GM19099 (cell line): ENCODE data around the gene ATP5F1B.

Source experiments
- POLR2A ChIP-seq: IDR thresholded peaks from 3 replicates; pipeline ENCODE4 v1.6.1; 2011; ENCODE audit warnings: low read depth; ENCODE audit not compliant: insufficient read length; ENCODE audit errors: extremely low read depth

Gene ATP5F1B

GRCh38 chr12:56645717-56646446 lies at the start of gene ATP5F1B:
TSS of gene ATP5F1B (minus strand) at chr12:56645984. CDS start at chr12:56645963, 21 bp downstream.
- peak; percentile 99 for TF ChIP-seq POLR2A

GRCh38 chr12:56694161-56694560 lies 48.4 kb upstream of the ATP5F1B start:
- TF ChIP-seq POLR2A = no peak

DNA sequence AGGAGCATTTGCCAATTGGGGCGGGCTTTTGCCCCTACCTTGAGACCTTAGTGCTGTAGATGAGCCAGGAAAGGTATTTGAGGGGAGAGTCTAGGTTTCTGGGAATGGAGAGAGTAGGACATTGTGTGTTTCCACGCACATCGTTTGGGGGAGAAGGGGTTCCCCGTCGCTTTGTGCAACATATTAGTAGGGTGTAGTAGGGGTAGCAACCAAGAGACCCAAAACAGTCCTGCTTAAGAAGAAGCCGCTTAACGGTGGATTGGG lies 43.0 kb upstream of the ATP5F1B start:
- TF ChIP-seq POLR2A = no peak

- TF ChIP-seq POLR2A = peak; percentile 94
Observed at GRCh38 chr12:56688129-56688845, 42.5 kb upstream of the ATP5F1B start, which contains the start of gene PTGES3. TSS of gene PTGES3 (minus strand) at chr12:56688284. CDS start at chr12:56687999, 285 bp downstream.

DNA sequence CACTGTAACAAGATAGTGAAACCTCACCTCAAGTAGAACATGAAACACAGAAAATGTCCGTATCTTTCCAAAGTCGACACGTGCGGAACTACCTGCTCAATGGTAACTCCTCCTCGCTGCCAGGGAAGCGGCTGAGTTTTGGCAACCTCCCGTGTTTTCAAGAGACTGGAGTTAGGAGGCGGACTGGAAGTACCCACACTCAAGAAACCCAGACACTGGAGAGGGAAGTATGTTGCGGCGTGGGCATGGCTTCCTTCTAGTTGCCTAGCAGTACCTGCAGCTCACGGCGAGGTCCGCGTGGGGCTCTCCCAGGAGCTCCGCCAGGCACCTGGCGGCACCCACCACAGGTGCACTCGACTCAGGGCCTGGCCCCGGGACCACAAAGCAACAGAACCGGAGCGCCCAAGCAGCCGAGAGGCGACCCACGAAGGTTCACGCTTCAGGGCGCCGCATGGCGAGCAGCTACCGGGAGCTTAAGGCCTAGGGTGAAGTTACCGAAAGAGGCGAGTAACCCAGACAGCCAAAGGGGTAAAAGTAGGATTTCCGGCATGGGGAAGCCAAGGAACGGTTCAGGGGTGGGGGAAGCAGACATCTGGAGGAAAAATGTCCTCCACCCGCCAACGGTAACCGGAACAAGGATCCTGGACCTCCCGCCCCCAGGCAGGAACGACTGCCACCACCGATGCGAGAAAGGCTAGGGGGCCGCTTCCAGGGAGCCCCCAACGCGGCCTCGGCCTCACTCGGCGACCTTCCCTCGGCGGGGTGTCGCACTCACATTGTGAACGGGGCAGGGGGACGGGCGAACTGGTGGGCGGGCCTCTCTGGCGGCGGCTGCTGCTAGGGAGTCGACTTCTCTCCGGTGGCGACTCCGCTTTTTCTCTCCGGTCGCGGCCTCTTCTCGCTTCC lies 41.7 kb upstream of the ATP5F1B start:
- peak; percentile 50 for TF ChIP-seq POLR2A

DNA sequence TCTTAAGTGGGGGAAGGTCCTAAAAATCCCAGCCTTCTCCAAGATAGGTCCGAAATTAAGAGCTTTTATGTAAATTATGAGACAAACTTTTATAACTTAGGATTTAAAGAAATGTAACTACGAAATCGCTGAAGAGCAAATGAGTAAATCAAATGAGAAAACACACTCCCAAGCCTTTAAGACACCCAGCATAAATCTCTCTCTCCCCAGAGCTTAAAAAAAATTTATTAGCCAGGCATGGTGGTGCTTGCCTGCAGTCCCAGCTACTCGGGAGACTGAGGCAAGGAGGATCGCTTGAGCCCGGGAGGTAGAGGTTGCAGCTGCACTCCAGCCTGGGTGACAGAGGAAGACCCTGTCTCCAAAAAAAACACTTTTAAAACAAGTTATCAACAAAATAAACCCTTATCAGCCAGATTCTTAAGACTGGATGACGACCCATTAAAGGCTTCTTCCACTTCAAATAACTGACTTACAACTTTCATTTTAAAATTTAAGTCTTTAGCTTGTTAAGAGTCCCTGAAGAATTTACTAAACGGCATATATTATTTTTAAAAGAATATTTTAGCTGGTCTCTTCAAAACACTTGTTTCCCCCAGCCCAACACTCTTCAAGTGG lies 39.1 kb upstream of the ATP5F1B start:
- TF ChIP-seq POLR2A = no peak

- TF ChIP-seq POLR2A = no peak
Observed at GRCh38 chr12:56682323-56682722, 36.5 kb upstream of the ATP5F1B start.

- no peak for TF ChIP-seq POLR2A
Observed at GRCh38 chr12:56679883-56680575, 34.2 kb upstream of the ATP5F1B start.

DNA sequence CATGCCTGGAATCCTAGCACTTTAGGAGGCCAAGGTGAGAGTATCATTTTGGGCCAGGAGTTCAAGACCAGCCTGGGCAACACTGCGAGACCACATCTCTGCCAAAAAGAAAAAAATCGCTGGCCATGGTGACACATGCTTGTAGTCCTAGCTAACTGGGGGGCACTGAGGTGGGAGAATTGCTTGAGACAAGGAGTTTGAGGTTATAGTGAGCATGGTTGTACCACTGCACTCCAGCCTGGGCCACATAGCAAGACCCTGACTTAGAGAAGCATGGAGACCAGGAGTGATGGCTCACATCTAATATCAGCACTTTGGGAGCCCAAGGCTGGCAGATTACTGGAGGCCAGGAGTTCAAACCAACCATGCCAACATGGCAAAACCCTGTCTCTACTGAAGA lies 33.1 kb upstream of the ATP5F1B start:
- no peak for TF ChIP-seq POLR2A

DNA sequence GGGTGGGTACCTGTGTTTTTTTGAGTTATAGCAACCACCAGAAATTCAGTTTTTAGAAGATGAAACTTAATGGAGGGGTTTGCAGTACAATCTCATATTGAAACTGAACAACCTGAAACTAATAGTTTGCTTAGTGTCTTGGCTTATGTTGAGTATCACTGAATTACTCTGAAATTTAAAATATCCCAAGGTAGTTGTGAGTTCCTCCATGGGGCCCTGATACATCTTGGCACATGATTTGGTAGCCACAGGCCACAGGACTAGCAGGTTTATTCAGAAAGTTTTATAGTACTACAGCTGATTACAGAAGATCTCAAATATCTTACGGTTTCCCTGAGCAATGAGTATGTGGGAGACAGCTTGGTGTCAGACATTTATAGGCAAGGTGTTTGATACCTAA lies 31.9 kb upstream of the ATP5F1B start:
- TF ChIP-seq POLR2A = no peak

DNA sequence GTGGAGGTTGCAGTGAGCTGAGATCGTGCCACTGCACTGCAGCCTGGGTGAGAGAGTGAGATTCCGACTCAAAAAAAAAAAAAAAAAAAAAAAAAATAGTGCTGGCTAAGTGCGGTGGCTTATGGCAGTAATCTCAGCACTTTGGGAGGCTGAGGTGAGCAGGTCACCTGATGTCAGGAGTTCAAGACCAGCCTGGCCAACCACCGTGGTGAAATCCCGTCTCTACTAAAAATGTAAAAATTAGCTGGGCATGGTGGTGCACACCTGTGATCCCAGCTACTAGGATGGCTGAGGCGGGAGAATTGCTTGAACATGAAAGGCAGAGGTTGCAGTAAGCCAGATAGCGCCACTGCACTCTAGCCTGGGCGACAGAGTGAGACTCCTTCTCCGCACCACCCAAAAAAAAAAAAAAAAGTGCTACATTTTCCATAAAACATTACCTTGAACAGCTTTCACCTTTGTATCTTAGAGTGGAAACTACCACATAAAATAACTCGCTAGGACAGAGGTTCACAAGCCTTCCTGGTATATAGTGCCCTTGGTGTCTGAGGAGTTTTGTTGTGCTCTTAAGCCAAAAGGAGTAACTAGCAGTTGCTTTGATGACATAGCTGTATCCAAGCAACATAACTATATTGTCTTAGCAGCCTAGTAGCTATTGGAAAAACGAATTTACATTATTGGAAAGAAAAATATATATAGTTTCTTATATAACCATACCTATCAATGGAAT lies 31.2 kb upstream of the ATP5F1B start:
- no peak for TF ChIP-seq POLR2A

DNA sequence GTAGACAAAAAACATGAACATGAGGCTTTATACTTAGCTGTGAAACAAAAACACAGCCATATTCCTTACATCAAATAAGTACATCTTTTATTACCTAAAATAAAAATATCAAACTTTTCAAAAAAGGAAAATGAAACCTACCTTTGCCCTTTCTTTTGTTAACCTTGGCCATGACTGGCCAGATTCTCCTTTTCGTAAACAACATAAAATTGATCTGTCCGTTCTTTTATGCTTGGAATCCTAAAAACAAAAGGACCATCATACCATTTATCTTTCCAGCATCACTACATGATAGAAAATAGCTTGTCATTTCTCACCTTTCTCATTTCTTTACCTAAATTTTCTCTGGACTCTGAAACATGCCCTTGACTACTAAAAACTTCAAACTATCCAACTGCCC lies 25.8 kb upstream of the ATP5F1B start:
- TF ChIP-seq POLR2A = no peak

DNA sequence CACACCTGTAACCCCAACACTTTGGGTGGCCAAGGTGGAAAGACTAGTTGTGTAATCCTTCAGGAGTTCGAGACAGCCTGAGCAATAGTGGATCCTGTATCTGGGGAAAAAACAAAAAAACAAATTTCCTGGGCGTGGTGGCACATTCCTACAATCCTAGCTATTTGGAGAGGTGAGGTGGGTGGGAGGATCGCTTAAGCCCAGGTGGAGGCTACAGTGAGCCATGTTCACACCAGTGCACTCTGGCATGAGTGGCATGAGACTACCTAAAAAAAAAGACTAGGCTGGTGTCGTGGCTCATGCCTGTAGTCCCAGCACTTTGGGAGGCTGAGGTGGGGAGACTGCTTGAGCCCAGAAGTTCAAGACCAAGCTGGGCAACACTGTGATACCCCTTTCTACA lies 25.1 kb upstream of the ATP5F1B start:
- no peak for TF ChIP-seq POLR2A

DNA sequence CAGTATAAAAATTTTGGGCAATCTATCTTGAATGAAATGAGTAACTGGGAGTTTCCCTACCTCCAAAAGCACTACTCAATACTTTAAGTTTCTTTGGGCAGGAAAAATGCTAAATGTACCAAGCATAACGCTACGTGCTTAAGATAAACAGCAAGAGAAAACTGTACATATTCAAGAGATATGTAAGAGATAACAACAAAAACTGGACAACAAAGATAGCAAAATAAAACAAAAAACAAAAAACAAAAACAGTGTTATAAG lies 22.3 kb upstream of the ATP5F1B start:
- TF ChIP-seq POLR2A = no peak
